ENCODE measurements around the gene FNDC10.

Gene FNDC10

GRCh38 chr1:1616045-1616790, 16.3 kb upstream of the FNDC10 start:
- no peak for DNase-seq (ENCODE audit: low read depth)

GRCh38 chr1:1615256-1616044, 15.5 kb upstream of the FNDC10 start, which contains the start of gene MIB2:
MIB2 (plus strand) TSS chr1:1615500; CDS start chr1:1623453, 7,953 bp downstream.
- DNase-seq (ENCODE audit: low read depth) = peak; percentile 90

GRCh38 chr1:1614954-1615255, 15.0 kb upstream of the FNDC10 start:
- no peak for DNase-seq (ENCODE audit: low read depth)

GRCh38 chr1:1614204-1614953, 14.4 kb upstream of the FNDC10 start:
- no peak for DNase-seq (ENCODE audit: low read depth)

GRCh38 chr1:1613509-1614082, 13.7 kb upstream of the FNDC10 start:
- no peak for DNase-seq (ENCODE audit: low read depth)

GRCh38 chr1:1612104-1612400, 12.1 kb upstream of the FNDC10 start:
- DNase-seq (ENCODE audit: low read depth) = no peak

- no peak for DNase-seq (ENCODE audit: low read depth)
These were observed 10.9 kb upstream of the FNDC10 start for GRCh38 chr1:1610796-1611195.

- DNase-seq (ENCODE audit: low read depth) = no peak
These were observed 10.0 kb upstream of the FNDC10 start for GRCh38 chr1:1609822-1610485.

- no peak for DNase-seq (ENCODE audit: low read depth)
These were observed 6.3 kb upstream of the FNDC10 start for GRCh38 chr1:1606232-1606631.

- no peak for DNase-seq (ENCODE audit: low read depth)
These were observed 5.8 kb upstream of the FNDC10 start for GRCh38 chr1:1605724-1606123.

GRCh38 chr1:1605034-1605591, 5.2 kb upstream of the FNDC10 start:
- no peak for DNase-seq (ENCODE audit: low read depth)

- DNase-seq (ENCODE audit: low read depth) = no peak
These were observed 4.6 kb upstream of the FNDC10 start for GRCh38 chr1:1604374-1605033.

GRCh38 chr1:1603671-1604373, 3.9 kb upstream of the FNDC10 start:
- no peak for DNase-seq (ENCODE audit: low read depth)

- DNase-seq (ENCODE audit: low read depth) = no peak
These were observed 3.1 kb upstream of the FNDC10 start for GRCh38 chr1:1602968-1603506.

- DNase-seq (ENCODE audit: low read depth) = no peak
These were observed 2.5 kb upstream of the FNDC10 start for GRCh38 chr1:1602304-1602967.

- DNase-seq (ENCODE audit: low read depth) = no peak
These were observed 1.8 kb upstream of the FNDC10 start for GRCh38 chr1:1601564-1602303.

GRCh38 chr1:1600861-1601563, 1.1 kb upstream of the FNDC10 start:
- DNase-seq (ENCODE audit: low read depth) = no peak
